Ovary (tissue), 3 donors: ENCODE results near the gene RGS16.

Source experiments
- EP300 ChIP-seq: sonication (generic); formaldehyde crosslinking; IDR thresholded peaks from one replicate; pipeline ENCODE4 v1.6.1; 2017; ENCODE audit warnings: antibody characterized with exemption
- TF ChIP-seq, protein P1 (sequence below), 3 donors: fragments of 450-650 bp in 2 of 3; fragments of 200-600 bp in 1 of 3; IDR thresholded peaks; one replicate each; pipeline versions ENCODE4 v1.5.1 to v1.8.0; 2016 to 2022; ENCODE audit warnings: antibody characterized with exemption in 3 of 3, mild to moderate bottlenecking in 1 of 3
- donor health status: DM: no; HTN: no; CAD: no.

DNA sequence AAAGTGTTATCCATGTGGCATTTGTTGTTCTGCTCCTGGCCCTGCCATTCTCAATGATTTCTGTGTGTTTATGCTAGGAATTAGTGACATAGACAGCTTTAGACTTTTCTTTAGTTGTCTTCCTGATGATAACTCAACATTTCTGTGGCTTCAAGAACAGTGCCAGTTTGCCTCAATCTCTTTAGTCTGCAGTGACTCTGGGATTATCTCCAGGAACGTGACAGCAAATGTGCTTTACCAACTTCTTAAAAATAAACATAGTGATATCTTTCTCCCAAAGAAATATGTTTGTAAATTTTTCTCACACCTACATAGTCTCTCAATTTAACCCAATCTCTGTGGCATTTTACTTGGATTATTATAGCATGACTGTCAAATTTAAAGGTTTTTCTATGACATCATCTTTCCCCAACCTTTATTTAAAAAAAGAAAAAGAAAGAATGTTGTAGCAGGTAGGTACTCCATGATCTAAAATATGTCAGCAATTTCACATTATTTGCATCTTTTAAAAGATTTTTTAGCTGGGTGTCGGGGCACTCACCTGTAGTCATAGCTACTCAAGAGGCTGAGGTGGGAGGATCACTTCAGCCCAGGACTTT lies 39.7 kb downstream of the RGS16 start:
- TF ChIP-seq, protein P1, sequence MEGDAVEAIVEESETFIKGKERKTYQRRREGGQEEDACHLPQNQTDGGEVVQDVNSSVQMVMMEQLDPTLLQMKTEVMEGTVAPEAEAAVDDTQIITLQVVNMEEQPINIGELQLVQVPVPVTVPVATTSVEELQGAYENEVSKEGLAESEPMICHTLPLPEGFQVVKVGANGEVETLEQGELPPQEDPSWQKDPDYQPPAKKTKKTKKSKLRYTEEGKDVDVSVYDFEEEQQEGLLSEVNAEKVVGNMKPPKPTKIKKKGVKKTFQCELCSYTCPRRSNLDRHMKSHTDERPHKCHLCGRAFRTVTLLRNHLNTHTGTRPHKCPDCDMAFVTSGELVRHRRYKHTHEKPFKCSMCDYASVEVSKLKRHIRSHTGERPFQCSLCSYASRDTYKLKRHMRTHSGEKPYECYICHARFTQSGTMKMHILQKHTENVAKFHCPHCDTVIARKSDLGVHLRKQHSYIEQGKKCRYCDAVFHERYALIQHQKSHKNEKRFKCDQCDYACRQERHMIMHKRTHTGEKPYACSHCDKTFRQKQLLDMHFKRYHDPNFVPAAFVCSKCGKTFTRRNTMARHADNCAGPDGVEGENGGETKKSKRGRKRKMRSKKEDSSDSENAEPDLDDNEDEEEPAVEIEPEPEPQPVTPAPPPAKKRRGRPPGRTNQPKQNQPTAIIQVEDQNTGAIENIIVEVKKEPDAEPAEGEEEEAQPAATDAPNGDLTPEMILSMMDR (IDR thresholded peaks at IDR 0.05), result no peak
- TF ChIP-seq EP300, result no peak
